Activated CD4-positive, alpha-beta T cell treated with anti-CD3 and anti-CD28 coated beads for 36 hours (primary cell): Measurements from ENCODE around the gene EPB41L2. TPM values are rescaled to one million over a fixed set of nuclear protein-coding genes. Genes with fewer than 3 reads are reported as not detected.

Experiments
- ATAC-seq: fragments of 200-7000 bp; cut with Tn5 transposase; one replicate; pipeline ENCODE4 v1.10.0; 2021; ENCODE audit warnings: mild to moderate bottlenecking, moderate library complexity
- CTCF ChIA-PET: fragments of 350-600 bp; sonication (Branson Sonifier 250); formaldehyde crosslinking; loops from one replicate; lab custom pipeline; 2021; ENCODE audit warnings: antibody characterized with exemption; lab: Charles Lee
- POLR2A ChIA-PET: fragments of 350-600 bp; sonication (Branson Sonifier 250); formaldehyde crosslinking; loops from one replicate; lab custom pipeline; 2021; ENCODE audit warnings: antibody characterized with exemption, inconsistent platforms; lab: Charles Lee
- DNase-seq: peaks from one replicate; pipeline ENCODE4 v3.0.0-alpha.2; 2020
- H3K27ac Mint-ChIP-seq: one replicate; pipeline ENCODE4 v1.8.0; 2021; ENCODE audit warnings: mixed read lengths
- H3K27me3 Mint-ChIP-seq: one replicate; pipeline ENCODE4 v1.8.0; 2021; ENCODE audit warnings: mixed read lengths
- H3K36me3 Mint-ChIP-seq: one replicate; pipeline ENCODE4 v1.8.0; 2021; ENCODE audit warnings: low read depth, mixed read lengths
- H3K4me1 Mint-ChIP-seq: one replicate; pipeline ENCODE4 v1.8.0; 2021; ENCODE audit warnings: mixed read lengths
- H3K4me3 Mint-ChIP-seq: one replicate; pipeline ENCODE4 v1.8.0; 2021; ENCODE audit warnings: mild to moderate bottlenecking, moderate library complexity, mixed read lengths
- H3K9me3 Mint-ChIP-seq: one replicate; pipeline ENCODE4 v1.8.0; 2021; ENCODE audit warnings: low read depth, mixed read lengths
- intact Hi-C, 2 experiments: fragments of 100-400 bp; cut with DNase I in 1 of 2; cut with micrococcal nuclease in 1 of 2; formaldehyde crosslinking; loops; one replicate each; pipeline versions ENCODE4 v1.14.2 to v1.15.1; 2022 to 2024; cut with DNase I, micrococcal nuclease
- total RNA-seq, 2 experiments: library from RNA; stranded (reverse); gene quantifications; one replicate each; pipeline ENCODE4 v1.2.3, GENCODE V29; 2021

Gene EPB41L2
- total RNA-seq, 2 experiments from 2014 or later = 33.3 to 43.4 TPM

DNA sequence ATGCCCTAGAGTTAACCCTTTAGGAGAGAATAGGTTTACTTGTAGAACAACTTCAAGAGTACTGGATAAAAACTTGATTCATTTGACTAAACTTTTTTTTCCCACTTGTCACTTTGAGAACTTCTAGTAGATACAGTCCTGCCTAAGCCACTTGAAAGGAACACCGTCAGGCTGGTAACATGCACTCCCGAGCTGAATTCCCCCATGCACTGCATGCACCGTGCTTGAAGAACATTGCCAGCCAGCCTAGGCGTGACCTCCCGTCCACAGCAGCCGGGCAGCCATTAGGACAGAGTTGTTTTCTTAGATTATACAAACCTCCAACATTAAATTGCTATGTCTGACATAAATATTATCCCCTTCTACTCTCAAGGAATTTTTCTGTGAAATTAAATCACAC, 183.2 kb downstream of the EPB41L2 start:
- Mint-ChIP-seq H3K27ac (no peak overlapping the region), H3K4me1 (no peaks in the 10 kb centered on the region), H3K27me3 (no peaks in the 10 kb centered on the region), H3K4me3 (no peak overlapping the region), H3K9me3 (no peaks in the 10 kb centered on the region), H3K36me3 (no peaks in the 10 kb centered on the region)
- CTCF ChIA-PET = interaction anchor here (1.3 to 6.5 kb wide), 3 partner anchors 8 to 236 kb away, joined by 10 to 79 read pairs (median 11); no protein-coding TSS in a partner anchor
- POLR2A ChIA-PET = no interaction called here
- intact Hi-C loops = loop anchor here in 1 of 2 experiments (10.0 kb wide), 1 partner anchor 305 kb away; no protein-coding TSS in a partner anchor
- ATAC-seq = no peak
- DNase-seq = no peak

DNA sequence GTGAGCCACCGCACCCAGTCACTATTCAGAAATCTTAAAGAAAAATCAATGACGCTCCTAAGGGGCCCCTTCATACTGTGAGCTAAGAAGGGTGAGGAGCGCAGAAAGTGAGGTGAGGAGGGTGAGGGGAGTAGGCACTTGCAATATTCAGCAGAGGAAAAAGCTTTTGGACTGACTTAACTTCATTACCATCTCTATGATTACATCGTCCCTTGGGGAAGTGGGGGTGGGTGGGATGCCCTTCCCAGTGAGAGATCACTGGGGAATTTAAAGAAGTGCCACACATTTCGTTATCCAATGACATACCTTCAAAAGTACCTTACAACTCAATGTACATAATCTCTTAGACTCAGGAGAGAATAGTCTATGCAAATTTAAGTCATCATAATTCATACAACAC, 189.3 kb downstream of the EPB41L2 start:
- Mint-ChIP-seq H3K27ac (no peak overlapping the region), H3K4me1 (peaks cover 2% of the 10 kb centered on the region), H3K4me3 (no peak overlapping the region), H3K27me3 (no peaks in the 10 kb centered on the region), H3K36me3 (peaks cover 1% of the 10 kb centered on the region), H3K9me3 (no peaks in the 10 kb centered on the region)
- ChIA-PET POLR2A (no interaction called here), CTCF (interaction anchor here (0.7 to 2.0 kb wide), 6 partner anchors 9 to 753 kb away, joined by 3 to 6 read pairs (median 4); no protein-coding TSS in a partner anchor)
- intact Hi-C loops = loop anchor here in 1 of 2 experiments (2.0 kb wide), 1 partner anchor 551 kb away; no protein-coding TSS in a partner anchor
- ATAC-seq (no peak), DNase-seq (no peak)

DNA sequence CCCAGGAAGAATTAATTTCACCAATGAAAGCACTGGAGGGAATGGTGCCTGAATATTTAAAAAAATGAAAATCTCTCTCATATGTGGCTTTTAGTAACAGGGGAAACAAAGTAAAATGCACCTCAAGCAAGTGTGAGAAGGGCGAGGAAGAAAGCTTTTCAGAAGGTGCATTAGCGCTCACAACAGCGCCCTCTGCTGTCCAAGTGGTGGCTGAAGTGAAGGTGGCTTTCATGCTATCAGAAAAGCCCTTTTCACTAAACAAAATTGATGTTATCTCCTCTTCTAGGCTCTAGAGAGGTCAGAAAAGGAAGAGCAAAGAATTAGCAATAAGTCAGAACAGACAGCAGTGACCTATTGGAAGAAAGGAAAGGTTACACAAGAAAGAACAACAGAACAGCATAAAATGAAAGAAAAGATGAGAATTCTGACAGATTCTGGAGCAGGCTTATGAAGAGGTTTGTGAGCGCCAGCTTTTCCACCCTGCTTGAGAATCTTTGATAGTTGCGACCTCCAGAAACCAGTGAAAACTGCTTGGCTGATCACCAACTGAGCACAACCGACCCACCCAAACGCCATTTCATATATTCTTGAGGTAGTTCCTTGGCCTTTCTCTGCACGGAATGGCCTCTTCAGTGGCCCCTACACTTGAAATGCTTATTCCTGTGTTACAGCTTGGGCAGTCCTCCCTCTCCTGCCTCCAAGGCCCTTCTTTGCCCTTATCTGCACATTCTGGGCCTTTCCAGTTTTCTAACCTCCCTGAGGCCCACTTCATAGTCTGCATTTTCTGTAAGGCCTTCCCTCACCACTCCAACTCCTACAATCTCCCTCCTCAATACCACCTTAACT, 190.6 kb downstream of the EPB41L2 start:
- CTCF ChIA-PET = interaction anchor here (0.5 to 3.2 kb wide), 16 partner anchors 9 to 879 kb away, joined by 3 to 18 read pairs (median 4); no protein-coding TSS in a partner anchor
- POLR2A ChIA-PET = no interaction called here
- no peak overlapping the region for H3K4me3 Mint-ChIP-seq
- H3K36me3 Mint-ChIP-seq = peaks cover 1% of the 10 kb centered on the region
- intact Hi-C loops = loop anchor here (1.0 to 2.0 kb wide), 2 partner anchors 550 kb away; no protein-coding TSS in a partner anchor
- ATAC-seq = peak; percentile 42
- H3K9me3 Mint-ChIP-seq = no peaks in the 10 kb centered on the region
- no peak overlapping the region for H3K27ac Mint-ChIP-seq
- peaks cover 2% of the 10 kb centered on the region for H3K4me1 Mint-ChIP-seq
- no peaks in the 10 kb centered on the region for H3K27me3 Mint-ChIP-seq
- peak; percentile 85 for DNase-seq

DNA sequence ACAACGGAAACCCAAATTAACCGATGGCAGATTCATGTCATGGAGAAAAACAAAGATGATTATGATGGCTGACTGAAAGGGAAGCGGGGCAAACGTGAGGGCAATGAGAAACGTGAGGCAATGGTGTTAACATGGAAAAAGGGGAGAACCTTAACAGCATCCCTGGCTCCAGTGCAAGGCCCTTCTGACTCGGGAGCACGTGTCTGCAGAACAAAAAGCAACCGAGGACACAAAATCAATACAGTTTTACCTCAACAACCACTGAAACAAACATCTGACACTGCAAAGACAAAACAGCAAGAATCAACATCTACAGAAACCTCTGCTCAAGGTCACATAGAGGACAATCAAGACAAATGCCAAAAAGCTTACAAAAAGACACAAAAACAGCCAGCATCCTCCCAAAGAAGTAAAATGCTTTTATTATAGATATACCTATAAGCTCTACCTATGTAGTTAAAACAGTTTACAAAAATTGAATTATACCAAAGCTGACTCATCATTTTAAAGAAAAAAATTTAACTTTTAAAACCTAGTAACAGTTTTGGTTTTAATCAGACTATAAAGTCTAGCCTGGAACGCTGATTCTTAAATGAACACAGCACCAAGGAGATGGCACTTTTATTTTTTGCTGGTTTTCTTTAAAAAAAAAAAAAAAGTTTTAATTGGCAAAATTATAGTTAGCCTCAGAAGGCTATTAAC, 192.7 kb downstream of the EPB41L2 start:
- no peaks in the 10 kb centered on the region for H3K27me3 Mint-ChIP-seq
- H3K4me3 Mint-ChIP-seq = no peak overlapping the region
- DNase-seq (no peak), ATAC-seq (no peak)
- ChIA-PET CTCF (interaction anchor here (0.7 to 3.2 kb wide), 11 partner anchors 11 to 876 kb away, joined by 3 to 18 read pairs (median 4); no protein-coding TSS in a partner anchor), POLR2A (no interaction called here)
- no peak overlapping the region for H3K27ac Mint-ChIP-seq
- intact Hi-C loops = no loop called here
- H3K4me1 Mint-ChIP-seq = peaks cover 2% of the 10 kb centered on the region
- no peaks in the 10 kb centered on the region for H3K9me3 Mint-ChIP-seq
- peaks cover 1% of the 10 kb centered on the region for H3K36me3 Mint-ChIP-seq

DNA sequence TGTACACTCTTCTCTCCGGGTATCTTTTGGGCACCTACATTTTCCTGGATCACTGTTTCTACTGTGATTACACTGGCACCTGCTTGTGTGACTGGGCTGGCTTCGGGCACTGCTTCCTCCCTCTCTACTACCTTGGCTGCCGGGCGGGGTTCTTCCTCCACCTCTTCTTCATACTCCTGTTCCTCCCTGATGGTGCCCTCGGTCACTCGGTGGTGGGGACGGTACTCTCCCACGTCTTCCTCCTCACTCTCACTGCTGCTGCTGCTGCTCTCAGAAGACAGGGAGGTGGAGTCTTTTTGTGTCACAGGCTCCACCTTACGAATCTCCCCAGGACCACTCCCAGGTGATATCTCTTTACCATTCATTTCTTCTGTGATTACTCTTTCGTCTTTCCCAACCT, 193.4 kb downstream of the EPB41L2 start:
- DNase-seq (no peak), ATAC-seq (no peak)
- Mint-ChIP-seq H3K4me3 (no peak overlapping the region), H3K4me1 (peaks cover 2% of the 10 kb centered on the region), H3K27ac (no peak overlapping the region), H3K27me3 (no peaks in the 10 kb centered on the region), H3K9me3 (no peaks in the 10 kb centered on the region), H3K36me3 (peaks cover 1% of the 10 kb centered on the region)
- intact Hi-C loops = no loop called here
- ChIA-PET POLR2A (no interaction called here), CTCF (interaction anchor here (0.9 kb wide), 1 partner anchor 15 kb away, joined by 3 read pairs; no protein-coding TSS in a partner anchor)

DNA sequence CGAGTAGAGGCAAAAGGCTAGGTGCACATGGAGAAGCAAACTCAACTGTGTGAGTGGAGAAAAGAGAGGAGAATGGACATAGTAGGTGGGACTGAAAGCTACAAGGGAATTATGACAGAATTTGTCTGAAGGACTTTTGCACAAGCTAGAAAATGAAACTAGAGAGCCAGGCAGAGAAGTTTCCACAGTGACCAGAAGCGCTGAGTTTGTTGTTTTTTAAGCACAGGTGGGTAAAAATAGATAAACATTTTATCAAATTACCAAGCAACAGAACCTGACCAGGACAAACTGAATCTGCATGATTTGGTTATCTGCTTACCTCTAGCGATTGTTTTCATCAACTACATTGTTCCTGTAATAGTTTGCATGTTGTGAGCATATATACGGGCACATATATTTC, 197.3 kb downstream of the EPB41L2 start:
- ATAC-seq (no peak), DNase-seq (no peak)
- no peak overlapping the region for H3K27ac Mint-ChIP-seq
- peaks cover 3% of the 10 kb centered on the region for H3K36me3 Mint-ChIP-seq
- H3K27me3 Mint-ChIP-seq = no peaks in the 10 kb centered on the region
- no peaks in the 10 kb centered on the region for H3K9me3 Mint-ChIP-seq
- no peak overlapping the region for H3K4me3 Mint-ChIP-seq
- ChIA-PET CTCF (no interaction called here), POLR2A (no interaction called here)
- intact Hi-C loops = no loop called here
- H3K4me1 Mint-ChIP-seq = no peaks in the 10 kb centered on the region

DNA sequence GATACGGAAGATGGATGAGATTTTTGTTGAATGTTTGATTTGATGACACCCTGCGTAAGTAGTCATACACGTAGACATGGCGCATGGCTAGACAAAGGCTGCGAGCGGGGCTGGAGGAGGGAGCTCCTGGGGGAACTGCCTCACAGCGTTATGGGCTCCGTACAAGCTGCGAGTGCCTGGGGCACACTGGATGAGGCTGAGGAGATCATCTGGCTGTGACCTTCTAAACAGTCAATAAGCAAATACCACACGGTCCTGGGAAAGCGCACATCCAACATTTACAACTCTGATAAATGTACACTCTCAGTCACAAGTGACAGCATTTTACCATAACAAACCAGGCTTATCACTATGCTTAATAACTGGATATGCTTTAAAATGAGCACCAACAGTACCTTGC, 198.7 kb downstream of the EPB41L2 start:
- DNase-seq = no peak
- Mint-ChIP-seq H3K4me1 (no peaks in the 10 kb centered on the region), H3K9me3 (no peaks in the 10 kb centered on the region), H3K36me3 (peaks cover 1% of the 10 kb centered on the region), H3K27ac (no peak overlapping the region), H3K4me3 (no peak overlapping the region), H3K27me3 (no peaks in the 10 kb centered on the region)
- intact Hi-C loops = no loop called here
- ChIA-PET CTCF (interaction anchor here (0.8 to 1.9 kb wide), 4 partner anchors 8 to 22 kb away, joined by 3 to 6 read pairs (median 4); no protein-coding TSS in a partner anchor), POLR2A (no interaction called here)
- ATAC-seq = no peak

DNA sequence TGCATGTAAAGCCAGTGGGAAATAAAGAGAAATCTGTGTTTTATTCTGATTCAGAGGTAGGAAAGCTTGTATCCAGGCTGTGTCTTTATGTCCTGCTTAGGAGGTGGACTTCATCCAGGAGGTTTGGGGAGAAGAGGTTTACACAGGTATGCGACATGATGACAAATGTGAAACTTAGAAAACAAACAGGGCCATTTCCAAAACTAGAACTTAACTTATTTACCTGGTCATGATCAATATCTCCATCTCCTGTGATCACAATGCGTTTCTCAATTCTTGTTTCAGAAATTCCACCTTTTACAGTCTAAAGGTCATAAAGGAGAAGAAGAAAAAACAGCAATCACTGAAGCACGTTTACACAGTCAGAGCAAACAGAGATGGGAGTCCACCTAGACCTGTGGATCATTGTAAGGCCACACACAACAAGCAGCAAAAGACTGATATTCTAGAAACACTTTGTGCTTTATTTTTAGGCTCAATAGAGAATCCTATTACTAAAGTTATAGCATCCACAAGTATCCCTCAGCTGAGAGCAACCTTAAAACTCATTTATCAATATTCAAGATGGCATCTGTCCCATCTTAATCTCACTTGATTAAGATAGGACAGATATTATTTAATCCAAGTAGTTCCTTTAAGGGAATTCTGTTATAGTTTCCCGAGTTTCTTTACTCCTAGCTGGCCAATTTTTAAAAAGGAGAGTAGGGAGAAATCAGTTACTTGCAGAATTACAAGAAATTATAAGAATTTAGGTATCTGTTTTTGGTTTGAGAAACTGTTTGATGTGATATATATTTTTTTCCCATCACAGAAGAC, 199.4 kb downstream of the EPB41L2 start:
- intact Hi-C loops = no loop called here
- CTCF ChIA-PET = interaction anchor here (1.0 to 1.9 kb wide), 3 partner anchors 9 to 21 kb away, joined by 3 to 6 read pairs (median 3); no protein-coding TSS in a partner anchor
- no peaks in the 10 kb centered on the region for H3K9me3 Mint-ChIP-seq
- DNase-seq (no peak), ATAC-seq (no peak)
- H3K4me1 Mint-ChIP-seq = no peaks in the 10 kb centered on the region
- no peaks in the 10 kb centered on the region for H3K27me3 Mint-ChIP-seq
- H3K27ac Mint-ChIP-seq = no peak overlapping the region
- POLR2A ChIA-PET = no interaction called here
- H3K4me3 Mint-ChIP-seq = no peak overlapping the region
- peaks cover 1% of the 10 kb centered on the region for H3K36me3 Mint-ChIP-seq

DNA sequence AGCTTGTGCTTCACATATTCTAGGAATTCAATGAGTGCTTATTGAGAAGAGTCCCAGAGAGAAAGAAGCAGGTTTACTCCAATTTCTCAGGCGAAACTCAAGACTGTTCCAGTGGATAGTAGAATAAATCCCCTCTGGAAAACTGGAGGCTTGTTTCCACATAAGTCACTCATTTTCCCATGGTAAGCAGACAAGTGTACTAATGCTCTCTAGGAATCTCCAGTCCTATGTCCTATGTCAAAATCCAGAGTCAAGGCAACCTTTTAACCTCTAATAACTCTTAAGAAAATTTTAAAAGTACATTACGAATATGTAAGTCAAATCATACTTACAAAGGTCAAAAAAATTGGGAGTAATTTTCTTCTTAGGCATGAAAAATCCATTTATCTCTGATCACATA, 200.7 kb downstream of the EPB41L2 start:
- no peaks in the 10 kb centered on the region for H3K4me1 Mint-ChIP-seq
- H3K36me3 Mint-ChIP-seq = peaks cover 1% of the 10 kb centered on the region
- intact Hi-C loops = no loop called here
- no peaks in the 10 kb centered on the region for H3K27me3 Mint-ChIP-seq
- ChIA-PET POLR2A (no interaction called here), CTCF (interaction anchor here (0.8 to 1.9 kb wide), 2 partner anchors 11 to 23 kb away, joined by 3 to 6 read pairs; no protein-coding TSS in a partner anchor)
- no peak for DNase-seq
- H3K27ac Mint-ChIP-seq = no peak overlapping the region
- H3K9me3 Mint-ChIP-seq = no peaks in the 10 kb centered on the region
- no peak for ATAC-seq
- H3K4me3 Mint-ChIP-seq = no peak overlapping the region

DNA sequence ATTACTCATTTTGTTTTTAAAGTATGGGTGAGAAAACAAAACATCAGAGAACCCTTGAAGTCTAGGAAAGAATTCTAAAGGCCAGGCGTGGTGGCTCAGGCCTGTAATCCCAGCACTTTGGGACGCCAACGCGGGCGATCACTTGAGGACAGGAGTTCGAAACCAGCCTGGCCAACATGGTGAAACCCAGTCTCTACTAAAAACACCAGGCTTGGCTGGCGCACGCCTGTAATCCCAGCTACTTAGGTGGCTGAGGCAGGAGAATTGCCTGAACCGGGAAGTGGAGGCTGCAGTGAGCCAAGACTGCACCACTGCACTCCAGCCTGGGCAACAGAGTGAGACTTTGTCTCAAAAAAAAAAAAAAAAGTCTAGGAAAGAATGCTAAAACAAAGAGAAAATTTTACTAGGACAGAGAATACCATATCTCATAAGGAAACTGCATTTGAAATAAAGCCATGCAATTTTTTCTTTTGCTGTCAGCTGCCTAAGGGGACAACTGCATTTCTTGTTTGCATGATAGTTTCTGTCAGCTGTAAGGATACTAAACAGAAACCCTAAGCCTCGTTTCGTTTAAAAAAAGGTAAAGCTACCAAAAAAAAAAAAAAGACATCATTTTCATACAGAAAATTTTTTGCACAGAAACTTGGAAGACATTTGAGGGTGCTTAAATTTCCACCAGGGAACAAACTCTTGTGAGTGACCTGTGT, 203.7 kb downstream of the EPB41L2 start:
- Mint-ChIP-seq H3K27me3 (no peaks in the 10 kb centered on the region), H3K9me3 (peaks cover 3% of the 10 kb centered on the region), H3K27ac (no peak overlapping the region), H3K4me3 (no peak overlapping the region), H3K36me3 (peaks cover 1% of the 10 kb centered on the region), H3K4me1 (no peaks in the 10 kb centered on the region)
- intact Hi-C loops = no loop called here
- POLR2A ChIA-PET = no interaction called here
- CTCF ChIA-PET = interaction anchor here (0.6 kb wide), 1 partner anchor 467 kb away, joined by 3 read pairs; no protein-coding TSS in a partner anchor
- ATAC-seq = no peak
- no peak for DNase-seq
